Measurements from ENCODE around the gene MIDN. TPM values are rescaled to one million over a fixed set of nuclear protein-coding genes. Genes with fewer than 3 reads are reported as not detected.

The MIDN gene
- total RNA-seq, 1 donor from 2014 or later, result 60.5 TPM

DNA sequence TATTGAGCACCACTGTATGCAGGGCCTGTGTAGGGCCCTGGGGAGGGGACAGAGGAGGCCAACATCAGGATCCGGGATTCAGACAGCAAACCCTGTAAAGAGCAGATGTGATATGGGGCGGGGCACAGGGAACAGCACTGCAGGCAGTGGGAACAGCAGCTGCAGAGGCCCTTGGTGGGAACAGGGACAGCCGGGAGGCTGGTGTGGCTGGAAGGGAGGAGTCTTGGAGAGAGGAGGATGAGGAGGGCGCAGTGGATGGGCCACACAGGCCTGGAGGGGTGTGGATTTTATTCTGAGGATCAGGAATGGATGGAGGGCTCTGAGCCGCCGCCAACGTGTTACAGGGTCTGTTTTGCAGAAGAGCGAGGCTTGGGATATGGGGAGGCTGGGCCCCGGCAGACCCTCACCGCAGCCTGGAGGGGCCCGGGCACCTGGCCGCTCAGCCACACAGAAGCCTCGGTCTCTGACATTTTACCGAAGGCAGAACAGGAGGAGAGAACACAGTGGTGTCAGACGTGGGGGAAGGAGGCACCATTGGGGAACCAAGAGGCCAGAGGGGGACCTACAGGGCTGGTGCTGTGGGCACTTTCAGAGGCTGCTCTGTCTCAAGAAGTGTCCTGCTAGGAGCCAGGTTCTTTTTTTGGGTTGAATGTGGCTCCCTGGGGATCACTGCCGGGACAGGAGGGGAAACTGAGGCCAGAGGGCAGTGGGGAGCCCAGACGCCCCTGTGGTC is 44.2 kb downstream of the MIDN start:
- Histone ChIP-seq H3K36me3 (no peaks in the 10 kb centered on the region), H3K4me1 (peaks cover 5% of the 10 kb centered on the region), H3K9me3 (replicated peaks) (no peaks in the 10 kb centered on the region), H3K27ac (replicated peaks) (no peak overlapping the region), H3K27me3 (ENCODE audit: low read depth) (peaks cover 93% of the 10 kb centered on the region), H3K4me3 (no peak overlapping the region)
- intact Hi-C loops (cut with micrococcal nuclease), result no loop called here
- TF ChIP-seq, protein P1, sequence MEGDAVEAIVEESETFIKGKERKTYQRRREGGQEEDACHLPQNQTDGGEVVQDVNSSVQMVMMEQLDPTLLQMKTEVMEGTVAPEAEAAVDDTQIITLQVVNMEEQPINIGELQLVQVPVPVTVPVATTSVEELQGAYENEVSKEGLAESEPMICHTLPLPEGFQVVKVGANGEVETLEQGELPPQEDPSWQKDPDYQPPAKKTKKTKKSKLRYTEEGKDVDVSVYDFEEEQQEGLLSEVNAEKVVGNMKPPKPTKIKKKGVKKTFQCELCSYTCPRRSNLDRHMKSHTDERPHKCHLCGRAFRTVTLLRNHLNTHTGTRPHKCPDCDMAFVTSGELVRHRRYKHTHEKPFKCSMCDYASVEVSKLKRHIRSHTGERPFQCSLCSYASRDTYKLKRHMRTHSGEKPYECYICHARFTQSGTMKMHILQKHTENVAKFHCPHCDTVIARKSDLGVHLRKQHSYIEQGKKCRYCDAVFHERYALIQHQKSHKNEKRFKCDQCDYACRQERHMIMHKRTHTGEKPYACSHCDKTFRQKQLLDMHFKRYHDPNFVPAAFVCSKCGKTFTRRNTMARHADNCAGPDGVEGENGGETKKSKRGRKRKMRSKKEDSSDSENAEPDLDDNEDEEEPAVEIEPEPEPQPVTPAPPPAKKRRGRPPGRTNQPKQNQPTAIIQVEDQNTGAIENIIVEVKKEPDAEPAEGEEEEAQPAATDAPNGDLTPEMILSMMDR (IDR thresholded peaks at IDR 0.05; ENCODE audit: borderline replicate concordance), result no peak
- DNase-seq, result no peak

DNA sequence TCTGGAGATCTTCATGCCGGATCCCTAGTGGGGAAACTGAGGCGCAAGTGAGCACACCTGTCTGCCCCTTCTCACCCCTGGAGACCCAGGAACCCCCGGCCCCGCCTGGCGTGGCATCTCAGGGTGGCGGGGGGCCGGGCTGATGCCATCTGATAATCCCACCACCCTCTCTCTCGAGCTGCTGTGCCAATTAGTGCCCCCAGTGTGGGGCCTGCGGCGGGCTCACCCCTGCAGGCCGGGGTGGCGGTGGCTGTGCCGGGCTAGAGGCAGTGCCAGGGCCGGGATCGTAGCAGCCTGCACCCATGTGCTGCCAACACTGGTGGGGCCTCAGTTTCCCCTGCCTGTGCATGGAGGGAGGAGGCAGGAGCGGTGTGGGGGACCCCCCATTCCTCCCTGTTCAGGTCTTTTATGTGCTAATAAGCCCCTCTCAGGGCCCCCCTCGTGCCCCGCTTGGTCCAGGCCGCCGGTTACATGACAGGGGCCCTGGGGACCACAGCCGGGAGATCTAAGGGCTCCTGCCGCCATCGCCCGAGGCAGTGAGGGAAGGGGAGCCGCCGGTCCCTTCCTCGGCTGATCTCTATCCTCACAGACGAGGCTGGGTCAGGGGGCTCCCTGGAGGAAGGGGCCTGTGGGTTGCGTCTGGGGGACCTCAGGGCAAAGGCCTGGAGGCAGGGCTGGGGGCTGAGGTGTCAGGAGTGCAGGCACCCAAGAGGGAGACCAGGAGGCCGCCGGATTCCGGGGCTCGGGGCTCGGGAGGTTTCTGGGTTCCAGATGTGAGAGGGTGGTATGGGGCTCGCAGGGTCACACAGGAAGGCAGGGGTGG is 45.6 kb downstream of the MIDN start:
- no peaks in the 10 kb centered on the region for H3K9me3 ChIP-seq (replicated peaks)
- no peak overlapping the region for H3K4me3 ChIP-seq
- no peak for DNase-seq
- no peak overlapping the region for H3K27ac ChIP-seq (replicated peaks)
- H3K27me3 ChIP-seq (ENCODE audit: low read depth), result peaks cover 79% of the 10 kb centered on the region
- TF ChIP-seq, protein P1 (IDR thresholded peaks at IDR 0.05; ENCODE audit: borderline replicate concordance), result no peak
- intact Hi-C loops (cut with micrococcal nuclease), result no loop called here
- H3K4me1 ChIP-seq, result peaks cover 5% of the 10 kb centered on the region
- H3K36me3 ChIP-seq, result no peaks in the 10 kb centered on the region

DNA sequence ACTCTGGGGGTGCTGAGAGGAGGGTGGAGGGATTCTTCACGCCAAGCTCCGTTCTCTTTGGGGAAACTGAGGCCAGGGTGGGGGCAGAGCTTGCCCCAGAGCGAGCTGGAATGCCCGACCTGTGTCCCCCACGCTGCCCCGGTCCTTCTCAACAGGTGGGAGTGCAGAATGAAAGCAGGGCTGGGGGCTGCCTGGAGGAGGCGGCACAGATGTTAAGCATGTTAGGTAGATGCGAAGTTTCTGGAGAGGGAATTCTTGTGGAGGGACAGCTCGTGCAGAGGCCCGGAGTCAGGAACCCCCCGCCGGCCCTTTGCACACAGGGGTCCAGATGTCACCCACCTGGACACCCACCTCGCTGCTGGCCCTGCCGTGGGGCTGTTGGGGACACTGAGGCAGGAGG is 46.3 kb downstream of the MIDN start:
- H3K4me3 ChIP-seq, result no peak overlapping the region
- TF ChIP-seq, protein P1 (IDR thresholded peaks at IDR 0.05; ENCODE audit: borderline replicate concordance), result no peak
- DNase-seq, result no peak
- peaks cover 5% of the 10 kb centered on the region for H3K4me1 ChIP-seq
- intact Hi-C loops (cut with micrococcal nuclease), result no loop called here
- H3K36me3 ChIP-seq, result no peaks in the 10 kb centered on the region
- no peak overlapping the region for H3K27ac ChIP-seq (replicated peaks)
- peaks cover 74% of the 10 kb centered on the region for H3K27me3 ChIP-seq (ENCODE audit: low read depth)
- H3K9me3 ChIP-seq (replicated peaks), result no peaks in the 10 kb centered on the region

DNA sequence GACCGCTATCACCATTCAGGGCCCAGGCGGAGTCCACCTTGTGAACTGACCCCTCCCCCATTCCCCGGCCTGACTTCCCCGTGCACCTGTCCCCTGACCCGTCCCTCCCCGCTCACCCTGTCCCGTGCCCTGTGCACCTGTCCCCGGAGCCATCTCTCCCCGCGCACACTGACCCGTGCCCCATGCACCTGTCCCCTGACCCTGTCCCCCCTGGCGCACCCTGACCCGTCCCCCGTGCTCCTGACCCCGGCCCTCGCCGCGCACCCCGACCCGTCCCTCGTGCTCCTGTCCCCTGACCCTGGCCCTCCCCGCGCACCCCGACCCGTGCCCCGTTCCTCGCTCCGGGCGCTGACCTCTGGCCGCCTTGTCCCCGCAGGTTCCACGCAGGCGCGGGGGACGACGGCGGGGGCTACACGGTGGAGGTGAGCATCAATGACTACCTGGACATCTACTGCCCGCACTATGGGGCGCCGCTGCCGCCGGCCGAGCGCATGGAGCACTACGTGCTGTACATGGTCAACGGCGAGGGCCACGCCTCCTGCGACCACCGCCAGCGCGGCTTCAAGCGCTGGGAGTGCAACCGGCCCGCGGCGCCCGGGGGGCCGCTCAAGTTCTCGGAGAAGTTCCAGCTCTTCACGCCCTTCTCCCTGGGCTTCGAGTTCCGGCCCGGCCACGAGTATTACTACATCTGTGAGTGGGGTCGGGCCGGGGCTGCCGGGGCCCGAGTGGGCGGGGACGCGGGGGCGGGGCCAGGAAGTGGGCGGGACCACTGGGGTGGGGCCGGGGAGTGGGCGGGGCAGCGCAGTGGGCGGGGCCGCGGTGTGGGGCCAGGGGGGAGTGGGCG is 47.0 kb downstream of the MIDN start:
- peaks cover 71% of the 10 kb centered on the region for H3K27me3 ChIP-seq (ENCODE audit: low read depth)
- H3K27ac ChIP-seq (replicated peaks), result no peak overlapping the region
- no peaks in the 10 kb centered on the region for H3K36me3 ChIP-seq
- peaks cover 5% of the 10 kb centered on the region for H3K4me1 ChIP-seq
- intact Hi-C loops (cut with micrococcal nuclease), result no loop called here
- H3K9me3 ChIP-seq (replicated peaks), result no peaks in the 10 kb centered on the region
- no peak for DNase-seq
- TF ChIP-seq, protein P1 (IDR thresholded peaks at IDR 0.05; ENCODE audit: borderline replicate concordance), result no peak
- peak overlapping the region; percentile 34 for H3K4me3 ChIP-seq

DNA sequence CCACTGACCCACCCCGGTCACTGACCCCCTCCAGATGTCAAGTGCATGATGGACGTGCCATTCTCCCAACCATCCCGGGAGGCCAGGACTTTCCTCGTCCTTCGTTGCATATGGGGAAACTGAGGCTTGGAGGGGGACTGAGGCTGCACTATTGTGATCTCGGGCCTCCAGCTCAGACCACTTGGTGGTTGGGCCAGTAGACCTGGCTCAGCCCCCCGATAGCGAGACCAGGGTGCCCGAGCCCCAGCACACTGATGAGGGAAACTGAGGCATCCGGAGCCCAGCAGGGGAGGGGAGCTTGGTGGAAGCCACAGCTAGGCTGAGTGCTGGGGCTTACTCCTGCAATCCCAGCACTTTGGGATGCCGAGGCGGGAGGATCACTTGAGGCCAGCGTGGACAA is 47.7 kb downstream of the MIDN start:
- H3K4me3 ChIP-seq, result no peak overlapping the region
- intact Hi-C loops (cut with micrococcal nuclease), result no loop called here
- peaks cover 64% of the 10 kb centered on the region for H3K27me3 ChIP-seq (ENCODE audit: low read depth)
- H3K4me1 ChIP-seq, result peaks cover 5% of the 10 kb centered on the region
- no peaks in the 10 kb centered on the region for H3K36me3 ChIP-seq
- H3K27ac ChIP-seq (replicated peaks), result no peak overlapping the region
- no peak for DNase-seq
- TF ChIP-seq, protein P1 (IDR thresholded peaks at IDR 0.05; ENCODE audit: borderline replicate concordance), result no peak
- H3K9me3 ChIP-seq (replicated peaks), result no peaks in the 10 kb centered on the region
